GM23248 (cell line): Measurements from ENCODE around the gene CPNE7. TPM values are rescaled to one million over a fixed set of nuclear protein-coding genes. Genes with fewer than 3 reads are reported as not detected.

Experiments
- DNase-seq: peaks from one replicate; pipeline ENCODE4 v3.0.0-alpha.2; 2015
- H2AFZ ChIP-seq: fragments of 200-600 bp; sonication (generic); 2 replicates; pipeline ENCODE4 v1.6.1; 2016; ENCODE audit warnings: antibody characterized with exemption
- H3F3A ChIP-seq: fragments of 200-600 bp; sonication (generic); 2 replicates; pipeline ENCODE4 v1.6.1; 2016; ENCODE audit warnings: mild to moderate bottlenecking, antibody characterized with exemption, mixed run types; ENCODE audit not compliant: insufficient read depth
- H3K27ac ChIP-seq: fragments of 200-600 bp; sonication (generic); 2 replicates; pipeline ENCODE4 v1.5.1; 2016; ENCODE audit warnings: mild to moderate bottlenecking
- H3K27me3 ChIP-seq: fragments of 200-600 bp; sonication (generic); replicated peaks from 2 replicates; pipeline ENCODE4 v1.6.1; 2016; ENCODE audit warnings: mild to moderate bottlenecking; ENCODE audit not compliant: insufficient read depth
- H3K36me3 ChIP-seq: fragments of 200-600 bp; sonication (generic); 2 replicates; pipeline ENCODE4 v1.6.1; 2016; ENCODE audit warnings: low read depth, mild to moderate bottlenecking
- H3K4me1 ChIP-seq: fragments of 200-600 bp; sonication (generic); 2 replicates; pipeline ENCODE4 v1.6.1; 2016; ENCODE audit warnings: mild to moderate bottlenecking; ENCODE audit not compliant: insufficient read depth
- H3K4me2 ChIP-seq: fragments of 200-600 bp; sonication (generic); one replicate; pipeline ENCODE4 v1.6.1; 2016; ENCODE audit warnings: mild to moderate bottlenecking; ENCODE audit not compliant: unreplicated experiment
- H3K4me3 ChIP-seq: fragments of 200-600 bp; sonication (generic); 2 replicates; pipeline ENCODE4 v1.5.1; 2016; ENCODE audit warnings: mild to moderate bottlenecking
- H3K79me2 ChIP-seq: fragments of 200-600 bp; sonication (generic); 2 replicates; pipeline ENCODE4 v1.6.1; 2016; ENCODE audit warnings: mild to moderate bottlenecking; ENCODE audit not compliant: insufficient read depth
- H3K9ac ChIP-seq: fragments of 200-600 bp; sonication (generic); 2 replicates; pipeline ENCODE4 v1.6.1; 2016; ENCODE audit warnings: mild to moderate bottlenecking
- H3K9me2 ChIP-seq: fragments of 200-600 bp; sonication (generic); 2 replicates; pipeline ENCODE4 v1.6.1; 2016; ENCODE audit warnings: mixed run types, mild to moderate bottlenecking, moderate library complexity; ENCODE audit not compliant: insufficient read depth
- H3K9me3 ChIP-seq: fragments of 200-600 bp; sonication (generic); one replicate; pipeline ENCODE4 v1.6.1; 2017; ENCODE audit warnings: low read depth
- H4K20me1 ChIP-seq: fragments of 200-600 bp; sonication (generic); 2 replicates; pipeline ENCODE4 v1.6.0; 2016; ENCODE audit not compliant: insufficient read depth
- EZH2 ChIP-seq: fragments of 200-600 bp; sonication (generic); IDR thresholded peaks from 2 replicates; pipeline ENCODE4 v1.6.1; 2018; ENCODE audit warnings: antibody characterized with exemption, mild to moderate bottlenecking; ENCODE audit not compliant: insufficient read depth, poor library complexity, severe bottlenecking
- EZH2phosphoT487 ChIP-seq: fragments of 200-600 bp; sonication (generic); IDR thresholded peaks from 2 replicates; pipeline ENCODE4 v1.6.1; 2018; ENCODE audit warnings: antibody characterized with exemption, moderate library complexity, mild to moderate bottlenecking, low read depth; ENCODE audit not compliant: insufficient read depth
- WGBS, 2 experiments: methylation state at CpG; one replicate each; pipeline ENCODE4 v1.1.6; 2015 to 2017; ENCODE audit warnings: low lambda C conversion rate in 2 of 2, low coverage in 1 of 2; ENCODE audit errors: missing lambda C conversion rate in 2 of 2; 5-methylcytosine and 5-hydroxymethylcytosine counted together
- in situ Hi-C: fragments of 300-500 bp; cut with MboI; formaldehyde crosslinking; loops from 2 replicates; pipeline ENCODE4 v1.15.0; 2020
- polyA plus RNA-seq: library from polyadenylated mRNA; unstranded; fragments of >200 nt; fragmentation: Nextera tagmentation; extraction: Ambion mirVana; gene quantifications from 2 replicates; pipeline ENCODE4 v1.2.1, GENCODE V29; 2016
- total RNA-seq: library from RNA; depleted of rRNA; stranded (reverse); fragments of >200 nt; shearing (Covaris generic); gene quantifications from 2 replicates; pipeline ENCODE4 v1.2.3, GENCODE V29; 2014

CPNE7 gene
- total and polyA plus RNA-seq, 2 experiments from 2014 or later = 5.3 to 10.1 TPM

GRCh38 chr16:89547860-89548259 is 27.7 kb upstream of the CPNE7 start:
- DNase-seq = no peak
- H3K27me3 ChIP-seq = no peaks in the 10 kb centered on the region
- 95 to 97% methylated on average over 20 of the region's 20 CpGs for WGBS, 2 experiments
- no peak for TF ChIP-seq EZH2
- TF ChIP-seq EZH2phosphoT487 = no peak
- no peaks in the 10 kb centered on the region for H3K4me1 ChIP-seq
- H3K27ac ChIP-seq = no peak overlapping the region
- no peaks in the 10 kb centered on the region for H3F3A ChIP-seq
- no peaks in the 10 kb centered on the region for H3K9me2 ChIP-seq
- H3K79me2 ChIP-seq = no peaks in the 10 kb centered on the region
- peaks cover under 1% of the 10 kb centered on the region; the same call in 1 of the 2 replicates for H3K36me3 ChIP-seq
- no peak overlapping the region for H2AFZ ChIP-seq
- H3K9me3 ChIP-seq = no peaks in the 10 kb centered on the region
- no peak overlapping the region for H3K4me3 ChIP-seq
- no peak overlapping the region for H3K9ac ChIP-seq
- H4K20me1 ChIP-seq = no peaks in the 10 kb centered on the region
- no peak overlapping the region for H3K4me2 ChIP-seq
- in situ Hi-C loops = no loop called here

- H3K9ac ChIP-seq = no peak overlapping the region
- no peak overlapping the region for H3K4me2 ChIP-seq
- no peaks in the 10 kb centered on the region for H3K9me2 ChIP-seq
- H3K27ac ChIP-seq = no peak overlapping the region
- H3K9me3 ChIP-seq = no peaks in the 10 kb centered on the region
- H3K4me3 ChIP-seq = no peak overlapping the region
- no peaks in the 10 kb centered on the region for H3K4me1 ChIP-seq
- no peaks in the 10 kb centered on the region for H3K79me2 ChIP-seq
- in situ Hi-C loops = no loop called here
- WGBS, 2 experiments = 95% methylated on average over 28 of the region's 28 CpGs
- no peak for DNase-seq
- no peaks in the 10 kb centered on the region for H4K20me1 ChIP-seq
- TF ChIP-seq EZH2 (no peak), EZH2phosphoT487 (no peak)
- no peaks in the 10 kb centered on the region for H3F3A ChIP-seq
- no peaks in the 10 kb centered on the region for H3K27me3 ChIP-seq
- H2AFZ ChIP-seq = no peak overlapping the region
- peaks cover 5% of the 10 kb centered on the region; the same call in 1 of the 2 replicates for H3K36me3 ChIP-seq
Observed at GRCh38 chr16:89548344-89549006, 27.1 kb upstream of the CPNE7 start.

DNA sequence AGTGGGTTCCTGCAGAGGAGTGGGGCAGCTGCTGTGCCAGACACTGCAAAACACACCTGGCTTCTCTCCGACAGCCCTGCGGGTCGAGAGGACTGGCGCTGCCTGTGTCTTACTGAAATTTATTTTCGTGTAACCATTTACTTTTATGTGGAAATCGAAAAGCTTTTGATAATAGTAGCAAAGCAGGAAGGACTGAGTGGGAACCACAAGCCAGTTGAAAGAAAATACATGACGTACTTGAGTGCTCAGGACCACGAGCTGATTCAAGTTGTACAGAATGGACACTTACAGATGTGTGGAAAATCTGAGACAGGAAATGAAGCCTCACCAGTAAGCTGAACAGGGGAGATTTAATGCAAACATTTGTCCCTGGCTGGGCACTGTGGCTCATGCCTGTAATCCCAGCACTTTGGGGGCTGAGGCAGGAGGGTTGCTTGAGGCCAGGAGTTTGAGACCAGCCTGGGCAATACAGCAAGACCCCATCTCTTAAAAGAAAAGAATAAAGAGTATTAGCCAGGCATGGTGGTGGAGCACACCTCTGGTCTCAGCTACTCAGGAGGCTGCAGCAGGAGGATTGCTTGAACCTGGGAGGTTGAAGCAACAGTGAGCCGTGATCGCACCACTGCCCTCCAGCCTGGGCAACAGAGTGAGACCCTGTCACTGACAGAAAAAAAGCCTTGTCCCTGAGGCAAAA is 26.4 kb upstream of the CPNE7 start:
- no peak overlapping the region for H3K4me2 ChIP-seq
- H3K9me2 ChIP-seq = no peaks in the 10 kb centered on the region
- H3K4me3 ChIP-seq = no peak overlapping the region
- peaks cover 5% of the 10 kb centered on the region; the same call in 1 of the 2 replicates for H3K36me3 ChIP-seq
- no peaks in the 10 kb centered on the region for H3K79me2 ChIP-seq
- no peaks in the 10 kb centered on the region for H3F3A ChIP-seq
- WGBS, 2 experiments = 93 to 94% methylated on average over 10 of the region's 10 CpGs
- H4K20me1 ChIP-seq = no peaks in the 10 kb centered on the region
- H3K9me3 ChIP-seq = no peaks in the 10 kb centered on the region
- H3K27me3 ChIP-seq = no peaks in the 10 kb centered on the region
- no peaks in the 10 kb centered on the region for H3K4me1 ChIP-seq
- no peak overlapping the region for H3K27ac ChIP-seq
- H2AFZ ChIP-seq = no peak overlapping the region
- in situ Hi-C loops = no loop called here
- TF ChIP-seq EZH2 = no peak
- TF ChIP-seq EZH2phosphoT487 = no peak
- no peak overlapping the region for H3K9ac ChIP-seq
- no peak for DNase-seq

DNA sequence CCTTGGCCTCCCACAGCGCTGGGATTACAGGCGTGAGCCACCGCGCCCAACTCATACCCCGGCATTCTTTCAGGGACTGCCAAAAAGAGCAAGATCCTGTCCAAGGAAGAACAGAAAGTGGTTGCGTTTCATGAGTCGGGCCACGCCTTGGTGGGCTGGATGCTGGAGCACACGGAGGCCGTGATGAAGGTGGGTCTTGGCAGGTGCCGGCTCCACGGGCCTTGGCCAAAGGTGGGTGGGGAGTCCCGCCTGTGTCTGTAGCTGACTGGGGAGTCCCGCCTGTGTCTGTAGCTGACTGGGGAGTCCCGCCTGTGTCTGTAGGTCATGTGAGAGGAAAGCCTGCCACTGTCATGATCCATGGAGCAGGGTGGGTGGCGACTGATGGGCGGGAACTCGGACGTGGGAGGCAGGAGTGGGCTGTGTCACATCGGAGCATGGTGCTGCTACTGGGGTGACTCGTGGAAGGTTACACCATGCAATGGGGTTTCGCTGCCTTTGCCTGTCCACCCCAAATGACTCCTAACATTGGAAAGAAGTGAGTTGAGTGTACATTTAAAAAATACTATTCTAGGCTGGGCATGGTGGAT is 25.0 kb upstream of the CPNE7 start:
- no peaks in the 10 kb centered on the region for H3K9me3 ChIP-seq
- no peaks in the 10 kb centered on the region for H3K4me1 ChIP-seq
- H4K20me1 ChIP-seq = no peaks in the 10 kb centered on the region
- no peak overlapping the region for H3K4me2 ChIP-seq
- H3F3A ChIP-seq = no peaks in the 10 kb centered on the region
- no peaks in the 10 kb centered on the region for H3K27me3 ChIP-seq
- no peak for DNase-seq
- H3K79me2 ChIP-seq = no peaks in the 10 kb centered on the region
- H3K27ac ChIP-seq = no peak overlapping the region
- in situ Hi-C loops = no loop called here
- H3K36me3 ChIP-seq = peaks cover 5% of the 10 kb centered on the region; the same call in 1 of the 2 replicates
- no peak overlapping the region for H3K4me3 ChIP-seq
- TF ChIP-seq EZH2 = no peak
- TF ChIP-seq EZH2phosphoT487 = no peak
- WGBS, 2 experiments = 93 to 94% methylated on average over 20 to 22 of the region's 22 CpGs
- H3K9me2 ChIP-seq = no peaks in the 10 kb centered on the region
- no peak overlapping the region for H3K9ac ChIP-seq
- no peak overlapping the region for H2AFZ ChIP-seq
